Calu3 (cell line): Measurements from ENCODE around the gene POLR3G. TPM values are rescaled to one million over a fixed set of nuclear protein-coding genes. Genes with fewer than 3 reads are reported as not detected.

Source experiments
- BruUV-seq: library from RNA; stranded (reverse); fragments of 400-500 nt; replicated peaks from 2 replicates; lab custom pipeline; 2021; lab: Mats Ljungman, UMichigan
- CTCF ChIA-PET: fragments of 300-600 bp; sonication (Branson Sonifier 250); formaldehyde crosslinking; loops from one replicate; lab custom pipeline; 2022; ENCODE audit warnings: antibody characterized with exemption; lab: Charles Lee
- DNase-seq: peaks from one replicate; pipeline ENCODE4 v3.0.0; 2022
- H3K27ac Mint-ChIP-seq: one replicate; pipeline ENCODE4 v1.8.0; 2022; ENCODE audit warnings: mixed read lengths; ENCODE audit not compliant: unreplicated experiment
- H3K27me3 Mint-ChIP-seq: one replicate; pipeline ENCODE4 v1.8.0; 2022; ENCODE audit warnings: mixed read lengths; ENCODE audit not compliant: unreplicated experiment
- H3K36me3 Mint-ChIP-seq: one replicate; pipeline ENCODE4 v1.8.0; 2022; ENCODE audit warnings: mild to moderate bottlenecking, moderate library complexity, mixed read lengths; ENCODE audit not compliant: insufficient read depth, unreplicated experiment
- H3K4me1 Mint-ChIP-seq: one replicate; pipeline ENCODE4 v1.8.0; 2022; ENCODE audit warnings: mild to moderate bottlenecking, low read depth, mixed read lengths; ENCODE audit not compliant: unreplicated experiment
- H3K4me3 Mint-ChIP-seq: one replicate; pipeline ENCODE4 v1.8.0; 2022; ENCODE audit warnings: mild to moderate bottlenecking, low read depth, moderate library complexity, mixed read lengths; ENCODE audit not compliant: unreplicated experiment
- H3K9me3 Mint-ChIP-seq: one replicate; pipeline ENCODE4 v1.8.0; 2022; ENCODE audit warnings: low read depth, mixed read lengths; ENCODE audit not compliant: unreplicated experiment
- intact Hi-C: fragments of 100-400 bp; cut with micrococcal nuclease; formaldehyde crosslinking; loops from one replicate; pipeline ENCODE4 v1.10.0; 2022; ENCODE audit not compliant: unreplicated experiment
- total RNA-seq: library from RNA; stranded (reverse); gene quantifications from 2 replicates; pipeline ENCODE4 v1.2.3, GENCODE V29; 2022
- TF ChIP-seq, protein P1 (sequence below): fragments of 200-600 bp; IDR thresholded peaks from one replicate; pipeline ENCODE4 v1.8.0; 2022; ENCODE audit warnings: antibody characterized with exemption; ENCODE audit not compliant: unreplicated experiment

The POLR3G gene
- total RNA-seq, 1 experiment from 2014 or later: 15.0 TPM

DNA sequence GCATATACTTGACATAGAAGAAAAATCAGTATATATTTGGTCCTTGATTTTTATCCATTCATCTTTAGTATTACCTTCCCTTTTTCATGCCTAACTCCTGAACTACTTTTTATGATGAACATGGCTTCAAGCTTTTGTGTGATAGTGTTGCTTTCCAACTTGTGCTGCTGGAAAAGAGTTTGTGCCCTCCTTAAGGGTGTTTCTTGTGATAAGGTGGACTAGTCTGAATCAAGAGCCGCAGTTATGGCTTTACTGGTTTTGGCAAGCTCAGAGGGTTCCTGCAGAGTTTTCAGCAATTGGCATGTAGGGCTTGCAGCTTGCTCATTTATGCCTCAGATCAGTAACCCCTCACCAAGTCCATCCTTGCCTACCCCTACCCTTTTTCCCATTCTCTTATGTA lies 20.5 kb downstream of the POLR3G start:
- no TSS peak for BruUV-seq
- Mint-ChIP-seq H3K9me3 (peaks cover 3% of the 10 kb centered on the region), H3K4me1 (no peaks in the 10 kb centered on the region), H3K27ac (no peak overlapping the region), H3K27me3 (no peaks in the 10 kb centered on the region), H3K36me3 (no peaks in the 10 kb centered on the region), H3K4me3 (no peak overlapping the region)
- TF ChIP-seq, protein P1, sequence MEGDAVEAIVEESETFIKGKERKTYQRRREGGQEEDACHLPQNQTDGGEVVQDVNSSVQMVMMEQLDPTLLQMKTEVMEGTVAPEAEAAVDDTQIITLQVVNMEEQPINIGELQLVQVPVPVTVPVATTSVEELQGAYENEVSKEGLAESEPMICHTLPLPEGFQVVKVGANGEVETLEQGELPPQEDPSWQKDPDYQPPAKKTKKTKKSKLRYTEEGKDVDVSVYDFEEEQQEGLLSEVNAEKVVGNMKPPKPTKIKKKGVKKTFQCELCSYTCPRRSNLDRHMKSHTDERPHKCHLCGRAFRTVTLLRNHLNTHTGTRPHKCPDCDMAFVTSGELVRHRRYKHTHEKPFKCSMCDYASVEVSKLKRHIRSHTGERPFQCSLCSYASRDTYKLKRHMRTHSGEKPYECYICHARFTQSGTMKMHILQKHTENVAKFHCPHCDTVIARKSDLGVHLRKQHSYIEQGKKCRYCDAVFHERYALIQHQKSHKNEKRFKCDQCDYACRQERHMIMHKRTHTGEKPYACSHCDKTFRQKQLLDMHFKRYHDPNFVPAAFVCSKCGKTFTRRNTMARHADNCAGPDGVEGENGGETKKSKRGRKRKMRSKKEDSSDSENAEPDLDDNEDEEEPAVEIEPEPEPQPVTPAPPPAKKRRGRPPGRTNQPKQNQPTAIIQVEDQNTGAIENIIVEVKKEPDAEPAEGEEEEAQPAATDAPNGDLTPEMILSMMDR: no peak
- CTCF ChIA-PET: no interaction called here
- intact Hi-C loops: no loop called here
- no peak for DNase-seq

DNA sequence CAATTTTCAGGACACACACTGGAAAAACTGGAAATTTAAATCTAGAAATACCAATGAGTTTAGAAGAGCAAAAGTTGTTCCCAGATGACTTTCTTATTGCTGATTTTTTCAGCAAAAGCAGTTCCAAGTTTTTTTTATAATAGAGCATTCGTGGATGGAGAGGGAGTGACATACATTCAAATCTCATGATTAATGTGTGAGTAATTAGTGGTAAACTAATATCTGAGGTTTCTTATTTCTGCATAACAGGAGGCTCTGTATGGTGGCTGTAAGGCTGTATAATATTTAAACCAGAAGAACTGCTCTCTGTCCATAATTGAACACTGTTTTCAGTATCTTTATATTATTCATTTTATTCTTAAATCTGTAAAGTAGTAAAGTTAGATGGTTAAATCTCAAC lies 28.9 kb downstream of the POLR3G start:
- Mint-ChIP-seq H3K4me1 (peaks cover 12% of the 10 kb centered on the region), H3K36me3 (no peaks in the 10 kb centered on the region), H3K27ac (peak overlapping the region; percentile 43), H3K9me3 (no peaks in the 10 kb centered on the region), H3K27me3 (no peaks in the 10 kb centered on the region), H3K4me3 (no peak overlapping the region)
- CTCF ChIA-PET: no interaction called here
- intact Hi-C loops: no loop called here
- no TSS peak for BruUV-seq
- TF ChIP-seq, protein P1: no peak
- DNase-seq: no peak

DNA sequence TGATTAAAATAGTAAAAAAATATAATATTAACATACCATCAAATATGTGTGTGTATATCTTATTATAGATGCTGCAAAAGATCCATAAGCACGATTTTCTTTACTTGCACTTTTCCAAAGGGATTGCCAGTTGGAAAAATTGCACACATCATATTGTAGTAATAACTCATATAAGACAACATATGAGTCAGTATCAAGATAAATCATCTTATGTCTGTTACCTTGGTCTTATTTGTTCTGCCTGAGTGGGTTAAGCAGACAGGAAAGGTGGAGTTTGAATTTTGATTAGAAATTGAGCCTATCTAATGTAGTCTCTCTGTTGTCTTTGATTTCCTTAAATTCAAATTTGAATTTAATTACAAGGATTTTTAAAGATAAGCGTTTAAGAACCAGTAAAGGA lies 30.1 kb downstream of the POLR3G start:
- no peak overlapping the region for H3K4me3 Mint-ChIP-seq
- no peak overlapping the region for H3K27ac Mint-ChIP-seq
- intact Hi-C loops: no loop called here
- BruUV-seq: no TSS peak
- H3K36me3 Mint-ChIP-seq: no peaks in the 10 kb centered on the region
- H3K4me1 Mint-ChIP-seq: peaks cover 12% of the 10 kb centered on the region
- no peak for DNase-seq
- H3K9me3 Mint-ChIP-seq: no peaks in the 10 kb centered on the region
- H3K27me3 Mint-ChIP-seq: no peaks in the 10 kb centered on the region
- CTCF ChIA-PET: interaction anchor here (0.7 kb wide), 1 partner anchor 704 kb away, joined by 3 read pairs; no protein-coding TSS in a partner anchor
- TF ChIP-seq, protein P1: no peak

DNA sequence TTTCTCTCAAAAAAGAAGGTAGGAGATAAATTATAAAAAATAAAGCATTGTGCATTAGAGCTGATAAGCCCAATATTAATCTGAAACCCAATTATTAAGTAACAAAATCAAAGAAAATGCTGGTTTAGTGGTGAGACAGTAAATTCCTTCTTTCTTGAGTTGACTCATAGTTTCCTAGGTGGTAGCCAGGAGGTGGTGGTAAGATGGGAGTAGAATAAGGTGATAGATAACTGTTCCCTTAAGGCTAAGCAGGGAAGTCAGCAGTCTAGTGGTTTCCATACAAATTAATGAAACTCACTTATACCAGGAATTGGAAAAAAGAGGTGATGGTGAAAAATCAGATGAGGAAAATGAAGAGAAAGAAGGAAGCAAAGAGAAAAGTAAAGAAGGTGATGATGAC lies 31.6 kb downstream of the POLR3G start:
- Mint-ChIP-seq H3K36me3 (no peaks in the 10 kb centered on the region), H3K27ac (no peak overlapping the region), H3K4me1 (peaks cover 12% of the 10 kb centered on the region), H3K4me3 (no peak overlapping the region), H3K9me3 (no peaks in the 10 kb centered on the region), H3K27me3 (no peaks in the 10 kb centered on the region)
- intact Hi-C loops: no loop called here
- TF ChIP-seq, protein P1: no peak
- no peak for DNase-seq
- no TSS peak for BruUV-seq
- CTCF ChIA-PET: no interaction called here
